ENCODE results near the gene ASTN2.

Gene ASTN2

GRCh38 chr9:117002686-117003085, 412.2 kb downstream of the ASTN2 start:
- H3K9me3 ChIP-seq (ENCODE audit: insufficient read depth, low read depth, low read length), result no peaks in the 10 kb centered on the region
- no peaks in the 10 kb centered on the region for H3K4me1 ChIP-seq (ENCODE audit: insufficient read depth, low read length)
- H3K36me3 ChIP-seq (ENCODE audit: insufficient read depth, low read length), result no peaks in the 10 kb centered on the region
- no peak overlapping the region for H3K27ac ChIP-seq (ENCODE audit: low read depth, low read length)
- no peak overlapping the region for H3K4me3 ChIP-seq (ENCODE audit: low read length)
- 72% methylated on average over 3 of the region's 3 CpGs for WGBS
- no peaks in the 10 kb centered on the region for H3K27me3 ChIP-seq (ENCODE audit: insufficient read depth, low read length)
- H3K9ac ChIP-seq (ENCODE audit: low read depth, low read length), result no peak overlapping the region

- no peak overlapping the region for H3K9ac ChIP-seq (ENCODE audit: low read depth, low read length)
- no peak overlapping the region for H3K4me3 ChIP-seq (ENCODE audit: low read length)
- no peaks in the 10 kb centered on the region for H3K27me3 ChIP-seq (ENCODE audit: insufficient read depth, low read length)
- no peaks in the 10 kb centered on the region for H3K9me3 ChIP-seq (ENCODE audit: insufficient read depth, low read depth, low read length)
- no peaks in the 10 kb centered on the region for H3K36me3 ChIP-seq (ENCODE audit: insufficient read depth, low read length)
- H3K4me1 ChIP-seq (ENCODE audit: insufficient read depth, low read length), result no peaks in the 10 kb centered on the region
- H3K27ac ChIP-seq (ENCODE audit: low read depth, low read length), result no peak overlapping the region
Measured at GRCh38 chr9:117000834-117001233, 414.0 kb downstream of the ASTN2 start.

- WGBS, result 96% methylated on average over 2 of the region's 2 CpGs
- H3K4me1 ChIP-seq (ENCODE audit: insufficient read depth, low read length), result no peaks in the 10 kb centered on the region
- H3K27me3 ChIP-seq (ENCODE audit: insufficient read depth, low read length), result no peaks in the 10 kb centered on the region
- no peak overlapping the region for H3K27ac ChIP-seq (ENCODE audit: low read depth, low read length)
- no peak overlapping the region for H3K9ac ChIP-seq (ENCODE audit: low read depth, low read length)
- H3K4me3 ChIP-seq (ENCODE audit: low read length), result no peak overlapping the region
- no peaks in the 10 kb centered on the region for H3K36me3 ChIP-seq (ENCODE audit: insufficient read depth, low read length)
- no peaks in the 10 kb centered on the region for H3K9me3 ChIP-seq (ENCODE audit: insufficient read depth, low read depth, low read length)
Measured at GRCh38 chr9:117000196-117000723, 414.6 kb downstream of the ASTN2 start.

GRCh38 chr9:116998305-116998704, 416.6 kb downstream of the ASTN2 start:
- H3K27ac ChIP-seq (ENCODE audit: low read depth, low read length), result no peak overlapping the region
- no peak overlapping the region for H3K9ac ChIP-seq (ENCODE audit: low read depth, low read length)
- no peaks in the 10 kb centered on the region for H3K4me1 ChIP-seq (ENCODE audit: insufficient read depth, low read length)
- no peak overlapping the region for H3K4me3 ChIP-seq (ENCODE audit: low read length)
- H3K9me3 ChIP-seq (ENCODE audit: insufficient read depth, low read depth, low read length), result no peaks in the 10 kb centered on the region
- H3K27me3 ChIP-seq (ENCODE audit: insufficient read depth, low read length), result no peaks in the 10 kb centered on the region
- no peaks in the 10 kb centered on the region for H3K36me3 ChIP-seq (ENCODE audit: insufficient read depth, low read length)

GRCh38 chr9:116992865-116993264, 422.0 kb downstream of the ASTN2 start:
- Histone ChIP-seq H3K27me3 (ENCODE audit: insufficient read depth, low read length) (no peaks in the 10 kb centered on the region), H3K4me3 (ENCODE audit: low read length) (no peak overlapping the region), H3K36me3 (ENCODE audit: insufficient read depth, low read length) (no peaks in the 10 kb centered on the region), H3K4me1 (ENCODE audit: insufficient read depth, low read length) (peaks cover 5% of the 10 kb centered on the region; the same call in 1 of the 2 replicates), H3K9me3 (ENCODE audit: insufficient read depth, low read depth, low read length) (no peaks in the 10 kb centered on the region), H3K9ac (ENCODE audit: low read depth, low read length) (no peak overlapping the region), H3K27ac (ENCODE audit: low read depth, low read length) (no peak overlapping the region)
- 81% methylated on average over 2 of the region's 2 CpGs for WGBS

- Histone ChIP-seq H3K4me3 (ENCODE audit: low read length) (no peak overlapping the region), H3K27me3 (ENCODE audit: insufficient read depth, low read length) (no peaks in the 10 kb centered on the region)
- WGBS, result 95% methylated on average over 2 of the region's 2 CpGs
Measured at GRCh38 chr9:116991051-116991450, 423.8 kb downstream of the ASTN2 start.

GRCh38 chr9:116990592-116990991, 424.3 kb downstream of the ASTN2 start:
- H3K4me1 ChIP-seq (ENCODE audit: insufficient read depth, low read length), result peaks cover 11% of the 10 kb centered on the region; the same call in 1 of the 2 replicates
- no peak overlapping the region for H3K4me3 ChIP-seq (ENCODE audit: low read length)
- WGBS, result 77% methylated on average over 1 of the region's 1 CpG
- no peak overlapping the region for H3K27ac ChIP-seq (ENCODE audit: low read depth, low read length)
- no peaks in the 10 kb centered on the region for H3K9me3 ChIP-seq (ENCODE audit: insufficient read depth, low read depth, low read length)
- H3K27me3 ChIP-seq (ENCODE audit: insufficient read depth, low read length), result no peaks in the 10 kb centered on the region
- no peak overlapping the region for H3K9ac ChIP-seq (ENCODE audit: low read depth, low read length)
- no peaks in the 10 kb centered on the region for H3K36me3 ChIP-seq (ENCODE audit: insufficient read depth, low read length)

More at GRCh38 chr9:116991051-116991450, 423.8 kb downstream of the ASTN2 start:
- Histone ChIP-seq H3K9me3 (ENCODE audit: insufficient read depth, low read depth, low read length) (no peaks in the 10 kb centered on the region), H3K27ac (ENCODE audit: low read depth, low read length) (no peak overlapping the region), H3K9ac (ENCODE audit: low read depth, low read length) (no peak overlapping the region), H3K36me3 (ENCODE audit: insufficient read depth, low read length) (no peaks in the 10 kb centered on the region), H3K4me1 (ENCODE audit: insufficient read depth, low read length) (peaks cover 7% of the 10 kb centered on the region; the same call in 1 of the 2 replicates)

- Histone ChIP-seq H3K9ac (ENCODE audit: low read depth, low read length) (no peak overlapping the region), H3K27me3 (ENCODE audit: insufficient read depth, low read length) (no peaks in the 10 kb centered on the region), H3K36me3 (ENCODE audit: insufficient read depth, low read length) (no peaks in the 10 kb centered on the region), H3K4me1 (ENCODE audit: insufficient read depth, low read length) (peaks cover 15% of the 10 kb centered on the region), H3K4me3 (ENCODE audit: low read length) (no peak overlapping the region), H3K27ac (ENCODE audit: low read depth, low read length) (no peak overlapping the region), H3K9me3 (ENCODE audit: insufficient read depth, low read depth, low read length) (no peaks in the 10 kb centered on the region)
- whole genome bisulfite sequencing, result 89% methylated on average over 5 of the region's 5 CpGs
Measured at GRCh38 chr9:116987721-116988485, 427.0 kb downstream of the ASTN2 start.

GRCh38 chr9:116986015-116986414, 428.8 kb downstream of the ASTN2 start:
- no peaks in the 10 kb centered on the region for H3K27me3 ChIP-seq (ENCODE audit: insufficient read depth, low read length)
- H3K9ac ChIP-seq (ENCODE audit: low read depth, low read length), result no peak overlapping the region
- H3K27ac ChIP-seq (ENCODE audit: low read depth, low read length), result no peak overlapping the region
- H3K4me1 ChIP-seq (ENCODE audit: insufficient read depth, low read length), result peaks cover 14% of the 10 kb centered on the region
- no peaks in the 10 kb centered on the region for H3K36me3 ChIP-seq (ENCODE audit: insufficient read depth, low read length)
- no peaks in the 10 kb centered on the region for H3K9me3 ChIP-seq (ENCODE audit: insufficient read depth, low read depth, low read length)
- H3K4me3 ChIP-seq (ENCODE audit: low read length), result no peak overlapping the region
- 69% methylated on average over 7 of the region's 7 CpGs for WGBS

- H3K36me3 ChIP-seq (ENCODE audit: insufficient read depth, low read length), result no peaks in the 10 kb centered on the region
- no peak overlapping the region for H3K4me3 ChIP-seq (ENCODE audit: low read length)
- 91% methylated on average over 4 of the region's 4 CpGs for WGBS
- no peak overlapping the region for H3K27ac ChIP-seq (ENCODE audit: low read depth, low read length)
- H3K9ac ChIP-seq (ENCODE audit: low read depth, low read length), result no peak overlapping the region
- no peaks in the 10 kb centered on the region for H3K9me3 ChIP-seq (ENCODE audit: insufficient read depth, low read depth, low read length)
- peaks cover 11% of the 10 kb centered on the region for H3K4me1 ChIP-seq (ENCODE audit: insufficient read depth, low read length)
- no peaks in the 10 kb centered on the region for H3K27me3 ChIP-seq (ENCODE audit: insufficient read depth, low read length)
Measured at GRCh38 chr9:116985596-116985995, 429.3 kb downstream of the ASTN2 start.

- H3K27me3 ChIP-seq (ENCODE audit: insufficient read depth, low read length), result no peaks in the 10 kb centered on the region
- no peak overlapping the region for H3K9ac ChIP-seq (ENCODE audit: low read depth, low read length)
- WGBS, result 89% methylated on average over 2 of the region's 2 CpGs
- H3K4me3 ChIP-seq (ENCODE audit: low read length), result no peak overlapping the region
- peaks cover 15% of the 10 kb centered on the region for H3K4me1 ChIP-seq (ENCODE audit: insufficient read depth, low read length)
- H3K9me3 ChIP-seq (ENCODE audit: insufficient read depth, low read depth, low read length), result no peaks in the 10 kb centered on the region
- no peaks in the 10 kb centered on the region for H3K36me3 ChIP-seq (ENCODE audit: insufficient read depth, low read length)
- H3K27ac ChIP-seq (ENCODE audit: low read depth, low read length), result no peak overlapping the region
Measured at GRCh38 chr9:116984111-116984510, 430.7 kb downstream of the ASTN2 start.

All from HUES64 (cell line).